Sigmoid colon (tissue), 7 donors: ENCODE measurements around the gene TCF7L2. TPM values are rescaled to one million over a fixed set of nuclear protein-coding genes. Genes with fewer than 3 reads are reported as not detected.

Experiments used
- DNase-seq: peaks from one replicate; pipeline ENCODE4 v3.0.0-alpha.2; 2019
- H3K27ac ChIP-seq, 4 donors: fragments of 200-600 bp; sonication (generic); one replicate each; pipeline ENCODE4 v1.5.1; 2016 to 2019; ENCODE audit warnings: mild to moderate bottlenecking in 1 of 4
- H3K27me3 ChIP-seq, 3 donors: fragments of 200-600 bp; sonication (generic); one replicate each; pipeline ENCODE4 v1.5.1; 2019; ENCODE audit warnings: mild to moderate bottlenecking in 1 of 3
- H3K36me3 ChIP-seq, 4 donors: fragments of 200-600 bp; sonication (generic); one replicate each; pipeline ENCODE4 v1.5.1; 2016 to 2019
- H3K4me1 ChIP-seq, 4 donors: fragments of 200-600 bp; sonication (generic); one replicate each; pipeline ENCODE4 v1.5.1; 2017 to 2019
- H3K4me3 ChIP-seq, 4 donors: fragments of 200-600 bp; sonication (generic); one replicate each; pipeline ENCODE4 v1.5.1; 2017 to 2019; ENCODE audit warnings: mild to moderate bottlenecking in 2 of 4, moderate library complexity in 1 of 4
- H3K9me3 ChIP-seq, 4 donors: fragments of 200-600 bp in 3 of 4; sonication (generic) in 3 of 4; one replicate each; pipeline versions ENCODE4 v1.5.1 to v1.6.1; 2013 to 2019
- CTCF ChIP-seq, 4 experiments: fragments of 450-650 bp in 3 of 4; fragments of 200-600 bp in 1 of 4; IDR thresholded peaks; one replicate each; pipeline ENCODE4 v1.5.1; 2016 to 2019; ENCODE audit warnings: antibody characterized with exemption in 4 of 4, mild to moderate bottlenecking in 3 of 4, moderate library complexity in 2 of 4
- EP300 ChIP-seq, 4 donors: sonication (generic); formaldehyde crosslinking; IDR thresholded peaks; one replicate each; pipeline ENCODE4 v1.6.1; 2017; ENCODE audit warnings: antibody characterized with exemption in 4 of 4
- POLR2A ChIP-seq, 2 donors: fragments of 450-650 bp; IDR thresholded peaks; one replicate each; pipeline ENCODE4 v1.6.1; 2016; ENCODE audit warnings: antibody characterized with exemption in 2 of 2, mild to moderate bottlenecking in 2 of 2, moderate library complexity in 2 of 2
- POLR2AphosphoS5 ChIP-seq, 4 donors: sonication (generic); formaldehyde crosslinking; IDR thresholded peaks; one replicate each; pipeline ENCODE4 v1.6.1; 2017; ENCODE audit warnings: antibody characterized with exemption in 4 of 4
- WGBS, 2 donors: extraction: QIAGEN DNeasy Blood & Tissue Kit; methylation state at CpG; one replicate each; pipeline ENCODE4 v1.1.7; 2013; 5-methylcytosine and 5-hydroxymethylcytosine counted together
- intact Hi-C: fragments of 100-400 bp; cut with DNase I; formaldehyde crosslinking; loops from one replicate; pipeline ENCODE4 v1.15.1; 2023
- polyA plus RNA-seq, 3 donors: library from polyadenylated mRNA; stranded (reverse); fragments of 200-250 nt; gene quantifications; one replicate each; pipeline ENCODE4 v1.2.3, GENCODE V29; 2013
- total RNA-seq, 4 donors: library from RNA; depleted of rRNA; stranded (reverse); fragments of >200 nt; gene quantifications; one replicate each; pipeline ENCODE4 v1.1.0, GENCODE V29; 2016
- donor health status: healthy with polysubstance abuse.
- donor health status: Bipolar disorder and iron deficiency.
- donor health status: healthy.

TCF7L2 gene
- total and polyA plus RNA-seq, 7 donors: 15.3 to 40.4 (median 30.0) TPM

- 52 to 55% methylated on average over 8 of the region's 8 CpGs for WGBS, 2 donors
- Histone ChIP-seq H3K27ac (no peak overlapping the region), H3K4me1 (peaks cover 0 to 73% (median 51%) of the 10 kb centered on the region in 4 donors), H3K27me3 (no peaks in the 10 kb centered on the region), H3K4me3 (no peak overlapping the region), H3K36me3 (no peaks in the 10 kb centered on the region), H3K9me3 (no peaks in the 10 kb centered on the region)
- intact Hi-C loops: no loop called here
- DNase-seq: no peak
- TF ChIP-seq POLR2AphosphoS5 (IDR thresholded peaks at IDR 0.05): no peak
- TF ChIP-seq POLR2A (IDR thresholded peaks at IDR 0.05): no peak
- TF ChIP-seq EP300 (IDR thresholded peaks at IDR 0.05): no peak
- TF ChIP-seq CTCF (IDR thresholded peaks at IDR 0.05): no peak
Measured at GRCh38 chr10:113007821-113008220, 57.8 kb downstream of the TCF7L2 start.

GRCh38 chr10:113011592-113012374 is 61.7 kb downstream of the TCF7L2 start:
- Histone ChIP-seq H3K4me3 (no peak overlapping the region), H3K27me3 (no peaks in the 10 kb centered on the region), H3K9me3 (no peaks in the 10 kb centered on the region), H3K36me3 (no peaks in the 10 kb centered on the region), H3K27ac (no peak overlapping the region), H3K4me1 (peaks cover 0 to 49% (median 33%) of the 10 kb centered on the region in 4 donors)
- 91 to 93% methylated on average over 12 of the region's 12 CpGs for WGBS, 2 donors
- no peak for DNase-seq
- TF ChIP-seq POLR2A (IDR thresholded peaks at IDR 0.05): no peak
- no peak for TF ChIP-seq CTCF (IDR thresholded peaks at IDR 0.05)
- no peak for TF ChIP-seq POLR2AphosphoS5 (IDR thresholded peaks at IDR 0.05)
- no peak for TF ChIP-seq EP300 (IDR thresholded peaks at IDR 0.05)
- intact Hi-C loops: no loop called here

GRCh38 chr10:113015201-113015600 is 65.2 kb downstream of the TCF7L2 start:
- intact Hi-C loops: no loop called here
- no peak for TF ChIP-seq CTCF (IDR thresholded peaks at IDR 0.05)
- no peak for TF ChIP-seq POLR2AphosphoS5 (IDR thresholded peaks at IDR 0.05)
- TF ChIP-seq EP300 (IDR thresholded peaks at IDR 0.05): no peak
- no peak for TF ChIP-seq POLR2A (IDR thresholded peaks at IDR 0.05)
- DNase-seq: no peak
- Histone ChIP-seq H3K4me1 (peaks cover 0 to 58% (median 47%) of the 10 kb centered on the region in 4 donors), H3K9me3 (no peaks in the 10 kb centered on the region), H3K36me3 (no peaks in the 10 kb centered on the region), H3K27me3 (no peaks in the 10 kb centered on the region), H3K27ac (no peak overlapping the region), H3K4me3 (no peak overlapping the region)
- WGBS, 2 donors: 71 to 86% methylated on average over 4 of the region's 4 CpGs

GRCh38 chr10:113017376-113017775 is 67.3 kb downstream of the TCF7L2 start:
- Histone ChIP-seq H3K27me3 (no peaks in the 10 kb centered on the region), H3K4me1 (peaks cover 0 to 73% (median 64%) of the 10 kb centered on the region in 4 donors), H3K4me3 (no peak overlapping the region), H3K27ac (no peak overlapping the region), H3K9me3 (no peaks in the 10 kb centered on the region), H3K36me3 (no peaks in the 10 kb centered on the region)
- intact Hi-C loops: no loop called here
- DNase-seq: no peak
- 80 to 82% methylated on average over 5 of the region's 5 CpGs for WGBS, 2 donors
- TF ChIP-seq EP300 (IDR thresholded peaks at IDR 0.05) (no peak), POLR2AphosphoS5 (IDR thresholded peaks at IDR 0.05) (no peak), CTCF (IDR thresholded peaks at IDR 0.05) (no peak), POLR2A (IDR thresholded peaks at IDR 0.05) (no peak)
